K562 treated with DMSO at 1 percent for 48 hours (cell line): ENCODE results near the gene PDE4DIP. TPM values are rescaled to one million over a fixed set of nuclear protein-coding genes. Genes with fewer than 3 reads are reported as not detected.

Experiments used
- total RNA-seq: library from RNA; unstranded; fragments of 300-600 nt; gene quantifications from 2 replicates; pipeline ENCODE4 v1.2.3, GENCODE V29; 2022; ENCODE audit warnings: low replicate concordance; ENCODE audit errors: extremely low read depth

The PDE4DIP gene
- total RNA-seq = 495 TPM in 1 of 2 replicates, not detected in the other

GRCh38 chr1:148844220-148844619, at the start of gene PDE4DIP:
TSS of gene PDE4DIP (plus strand) at chr1:148844428. CDS start at chr1:148844775, 347 bp downstream.

Other genes starting within 250 kb of the PDE4DIP start
- not detected in 2 replicates for gene NBPF14, start 248.4 kb upstream of the PDE4DIP start, total RNA-seq
- not detected in 2 replicates for gene NUDT4B, start 95.7 kb upstream of the PDE4DIP start, total RNA-seq